ENCODE results near the gene ASIP. TPM values are rescaled to one million over a fixed set of nuclear protein-coding genes. Genes with fewer than 3 reads are reported as not detected.
"Not testable (repeated sequence)": the region's sequence is repeated elsewhere in the genome, so short reads cannot be mapped to it uniquely, and the experiment has no call there.

Gene ASIP
- total and polyA plus RNA-seq, 2 of the 13 experiments (the other 11 are each of a cell fraction or from before 2014, with no cell fraction given) = not detected

DNA sequence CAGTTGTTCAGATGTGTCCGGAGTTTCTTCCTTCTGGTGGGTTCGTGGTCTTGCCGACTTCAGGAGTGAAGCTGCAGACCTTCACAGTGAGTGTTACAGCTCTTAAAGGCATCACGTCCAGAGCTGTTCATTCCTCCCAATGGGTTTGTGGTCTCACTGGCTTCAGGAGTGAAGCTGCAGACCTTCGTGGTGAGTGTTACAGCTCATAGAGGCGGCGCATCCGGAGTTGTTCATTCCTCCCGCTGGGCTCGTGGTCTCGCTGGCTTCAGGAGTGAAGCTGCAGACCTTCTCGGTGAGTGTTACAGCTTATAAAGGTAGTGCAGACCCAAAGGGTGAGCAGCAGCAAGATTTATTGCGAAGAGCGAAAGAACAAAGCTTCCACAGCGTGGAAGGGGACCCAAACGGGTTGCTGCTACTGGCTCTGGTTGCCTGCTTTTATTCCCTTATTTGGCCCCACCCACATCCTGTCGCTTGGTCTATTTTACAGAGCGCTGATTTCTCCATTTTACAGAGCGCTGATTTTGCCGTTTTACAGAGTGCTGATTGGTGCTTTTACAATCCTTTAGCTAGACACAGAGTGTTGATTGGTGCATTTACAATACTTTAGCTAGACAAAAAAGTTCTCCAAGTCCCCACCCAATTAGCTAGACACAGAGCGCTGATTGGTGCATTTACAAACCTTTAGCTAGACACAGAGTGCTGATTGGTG, 35.9 kb upstream of the ASIP start:
- H3K4me1 ChIP-seq (ENCODE audit: insufficient read depth, low read length); CTCF ChIA-PET (ENCODE audit: low intra/inter-chr PET ratio, low total read pairs); H3K9me3 ChIP-seq (ENCODE audit: low read length); H3K36me3 ChIP-seq (replicated peaks in 1 of 2; ENCODE audit: control insufficient read depth in 1 of 2, insufficient read depth in 2 of 2, low read length in 2 of 2); H3K27ac ChIP-seq (ENCODE audit: extremely low read length, insufficient read depth, low read length); FAIRE-seq; BruUV-seq (replicated peaks); H3K79me2 ChIP-seq (ENCODE audit: insufficient read depth, low read length); in situ Hi-C loops (cut with HindIII; ENCODE audit: extremely low pct_ligation_motif_present, low pct_unique_long_range_greater_than_20kb); H4K20me1 ChIP-seq (ENCODE audit: insufficient read depth, low read length); TF ChIP-seq CBX2 (IDR thresholded peaks at IDR 0.05; ENCODE audit: low read depth, low read length): not testable (repeated sequence)
- intact Hi-C loops (cut with micrococcal nuclease; ENCODE audit: unreplicated experiment) = loop anchor here (5.0 kb wide), 1 partner anchor 1952 kb away; no protein-coding TSS in a partner anchor
- DNase-seq (ENCODE audit: low spot score) (peak; percentile 51), ATAC-seq (peak; percentile 73)
- POLR2A ChIA-PET = interaction anchor here (1.8 kb wide), 1 partner anchor 97 kb away, joined by 6 read pairs; the partner anchor contains the start of gene AHCY
- peaks cover 7 to 14% of the 10 kb centered on the region in 2 experiments; a peak in 4 of 5 replicates for H3K27me3 ChIP-seq (ENCODE audit: control insufficient read depth in 1 of 2, insufficient read depth in 2 of 2, low read length in 2 of 2)
- H3K4me3 ChIP-seq (replicated peaks in 1 of 3; ENCODE audit: insufficient read depth in 1 of 3, low read depth in 2 of 3, low read length in 3 of 3) = peak overlapping the region; percentile 52 to 67 (median 54)
- H2AFZ ChIP-seq (ENCODE audit: low read length) = peak overlapping the region; percentile 83
- 25% methylated on average over 19 of the region's 21 CpGs for WGBS (ENCODE audit: low lambda C conversion rate)
- peak overlapping the region; percentile 39 for H3K9ac ChIP-seq (ENCODE audit: insufficient read depth, low read depth, low read length)
- H3K4me2 ChIP-seq (ENCODE audit: low read depth, low read length) = peak overlapping the region; percentile 97
- TF ChIP-seq, protein P1, sequence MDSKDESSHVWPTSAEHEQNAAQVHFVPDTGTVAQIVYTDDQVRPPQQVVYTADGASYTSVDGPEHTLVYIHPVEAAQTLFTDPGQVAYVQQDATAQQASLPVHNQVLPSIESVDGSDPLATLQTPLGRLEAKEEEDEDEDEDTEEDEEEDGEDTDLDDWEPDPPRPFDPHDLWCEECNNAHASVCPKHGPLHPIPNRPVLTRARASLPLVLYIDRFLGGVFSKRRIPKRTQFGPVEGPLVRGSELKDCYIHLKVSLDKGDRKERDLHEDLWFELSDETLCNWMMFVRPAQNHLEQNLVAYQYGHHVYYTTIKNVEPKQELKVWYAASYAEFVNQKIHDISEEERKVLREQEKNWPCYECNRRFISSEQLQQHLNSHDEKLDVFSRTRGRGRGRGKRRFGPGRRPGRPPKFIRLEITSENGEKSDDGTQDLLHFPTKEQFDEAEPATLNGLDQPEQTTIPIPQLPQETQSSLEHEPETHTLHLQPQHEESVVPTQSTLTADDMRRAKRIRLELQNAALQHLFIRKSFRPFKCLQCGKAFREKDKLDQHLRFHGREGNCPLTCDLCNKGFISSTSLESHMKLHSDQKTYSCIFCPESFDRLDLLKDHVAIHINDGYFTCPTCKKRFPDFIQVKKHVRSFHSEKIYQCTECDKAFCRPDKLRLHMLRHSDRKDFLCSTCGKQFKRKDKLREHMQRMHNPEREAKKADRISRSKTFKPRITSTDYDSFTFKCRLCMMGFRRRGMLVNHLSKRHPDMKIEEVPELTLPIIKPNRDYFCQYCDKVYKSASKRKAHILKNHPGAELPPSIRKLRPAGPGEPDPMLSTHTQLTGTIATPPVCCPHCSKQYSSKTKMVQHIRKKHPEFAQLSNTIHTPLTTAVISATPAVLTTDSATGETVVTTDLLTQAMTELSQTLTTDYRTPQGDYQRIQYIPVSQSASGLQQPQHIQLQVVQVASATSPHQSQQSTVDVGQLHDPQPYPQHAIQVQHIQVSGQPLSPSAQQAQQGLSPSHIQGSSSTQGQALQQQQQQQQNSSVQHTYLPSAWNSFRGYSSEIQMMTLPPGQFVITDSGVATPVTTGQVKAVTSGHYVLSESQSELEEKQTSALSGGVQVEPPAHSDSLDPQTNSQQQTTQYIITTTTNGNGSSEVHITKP (CRISPR knock-in tag; IDR thresholded peaks at IDR 0.05; ENCODE audit: low read depth) = peak; percentile 51; the same call in 1 of the 2 replicates
- TF ChIP-seq ZMAT3 (CRISPR knock-in tag; conservative IDR thresholded peaks at IDR 0.05) = 0 out of 2 replicates have a peak, but pooled peaks have one; percentile 61
- TF ChIP-seq EED (CRISPR knock-in tag; IDR thresholded peaks at IDR 0.05) = 0 out of 2 replicates have a peak, but pooled peaks have one; percentile 42
- TF ChIP-seq ZFP37 (CRISPR knock-in tag; IDR thresholded peaks at IDR 0.05; ENCODE audit: borderline replicate concordance) = 0 out of 2 replicates have a peak, but pooled peaks have one; percentile 11
- TF ChIP-seq, protein P2, sequence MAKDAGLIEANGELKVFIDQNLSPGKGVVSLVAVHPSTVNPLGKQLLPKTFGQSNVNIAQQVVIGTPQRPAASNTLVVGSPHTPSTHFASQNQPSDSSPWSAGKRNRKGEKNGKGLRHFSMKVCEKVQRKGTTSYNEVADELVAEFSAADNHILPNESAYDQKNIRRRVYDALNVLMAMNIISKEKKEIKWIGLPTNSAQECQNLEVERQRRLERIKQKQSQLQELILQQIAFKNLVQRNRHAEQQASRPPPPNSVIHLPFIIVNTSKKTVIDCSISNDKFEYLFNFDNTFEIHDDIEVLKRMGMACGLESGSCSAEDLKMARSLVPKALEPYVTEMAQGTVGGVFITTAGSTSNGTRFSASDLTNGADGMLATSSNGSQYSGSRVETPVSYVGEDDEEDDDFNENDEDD (CRISPR knock-in tag; IDR thresholded peaks at IDR 0.05; ENCODE audit: borderline replicate concordance) = 0 out of 2 replicates have a peak, but pooled peaks have one; percentile 14
- TF ChIP-seq ZGPAT (CRISPR knock-in tag; IDR thresholded peaks at IDR 0.05) = peak; percentile 58; the same call in 1 of the 2 replicates
- 0 out of 2 replicates have a peak, but pooled peaks have one; percentile 20 for TF ChIP-seq CBX2 (CRISPR knock-in tag; IDR thresholded peaks at IDR 0.05; ENCODE audit: low read depth)
- TF ChIP-seq ZNF335 (CRISPR knock-in tag; IDR thresholded peaks at IDR 0.05) = 0 out of 2 replicates have a peak, but pooled peaks have one; percentile 46
- TF ChIP-seq KDM2A (CRISPR knock-in tag; IDR thresholded peaks at IDR 0.05; ENCODE audit: borderline replicate concordance, low read depth) = peak; percentile 55
- TF ChIP-seq FOXA3 (CRISPR knock-in tag; IDR thresholded peaks at IDR 0.05) = 0 out of 2 replicates have a peak, but pooled peaks have one; percentile 4
- 0 out of 2 replicates have a peak, but pooled peaks have one; percentile 25 for TF ChIP-seq KMT2B (CRISPR knock-in tag; IDR thresholded peaks at IDR 0.05)
- 0 out of 2 replicates have a peak, but pooled peaks have one; percentile 66 for TF ChIP-seq FOXO4 (CRISPR knock-in tag; conservative IDR thresholded peaks at IDR 0.05)
- TF ChIP-seq FOXC1 (CRISPR knock-in tag; IDR thresholded peaks at IDR 0.05; ENCODE audit: borderline replicate concordance) = 0 out of 2 replicates have a peak, but pooled peaks have one; percentile 26
- TF ChIP-seq SALL1 (CRISPR knock-in tag; IDR thresholded peaks at IDR 0.05) = peak; percentile 63; the same call in 1 of the 2 replicates

All from HepG2 (cell line).